K562 treated with DMSO at 1 percent for 48 hours (cell line): Measurements from ENCODE around the gene CD163L1. TPM values are rescaled to one million over a fixed set of nuclear protein-coding genes. Genes with fewer than 3 reads are reported as not detected.

Source experiments
- total RNA-seq: library from RNA; unstranded; fragments of 300-600 nt; gene quantifications from 2 replicates; pipeline ENCODE4 v1.2.3, GENCODE V29; 2022; ENCODE audit warnings: low replicate concordance; ENCODE audit errors: extremely low read depth

Gene CD163L1
- not detected in 2 replicates for total RNA-seq

GRCh38 chr12:7444076-7444475 is at the start of gene CD163L1:
TSS of gene CD163L1 (minus strand) at chr12:7444153. CDS start at chr12:7444127, 26 bp downstream.

Other genes with a start within 250 kb of the CD163L1 start
- not detected in 2 replicates for gene ACSM4, start 140.1 kb downstream of the CD163L1 start, total RNA-seq
- not detected in 2 replicates for gene CD163, start 59.6 kb upstream of the CD163L1 start, total RNA-seq
- gene APOBEC1, start 221.8 kb upstream of the CD163L1 start, total RNA-seq = not detected in 2 replicates